GM21619 (cell line): ENCODE data around the gene SST.

Source experiments
- ATAC-seq: cut with Tn5 transposase; IDR thresholded peaks from one replicate; pipeline ENCODE4 v1.9.1; 2021; ENCODE audit not compliant: unreplicated experiment

SST gene

GRCh38 chr3:187669675-187670504 is at the start of gene SST:
TSS of gene SST (minus strand) at chr3:187670394. CDS start at chr3:187670291, 103 bp downstream.
- ATAC-seq = no peak

- no peak for ATAC-seq
Observed at GRCh38 chr3:187719628-187720336, 49.6 kb upstream of the SST start.

- ATAC-seq = no peak
Observed at GRCh38 chr3:187718802-187719201, 48.6 kb upstream of the SST start.

- ATAC-seq = no peak
Observed at GRCh38 chr3:187717572-187717971, 47.4 kb upstream of the SST start.

GRCh38 chr3:187714404-187714979 is 44.3 kb upstream of the SST start:
- peak; percentile 80 for ATAC-seq

DNA sequence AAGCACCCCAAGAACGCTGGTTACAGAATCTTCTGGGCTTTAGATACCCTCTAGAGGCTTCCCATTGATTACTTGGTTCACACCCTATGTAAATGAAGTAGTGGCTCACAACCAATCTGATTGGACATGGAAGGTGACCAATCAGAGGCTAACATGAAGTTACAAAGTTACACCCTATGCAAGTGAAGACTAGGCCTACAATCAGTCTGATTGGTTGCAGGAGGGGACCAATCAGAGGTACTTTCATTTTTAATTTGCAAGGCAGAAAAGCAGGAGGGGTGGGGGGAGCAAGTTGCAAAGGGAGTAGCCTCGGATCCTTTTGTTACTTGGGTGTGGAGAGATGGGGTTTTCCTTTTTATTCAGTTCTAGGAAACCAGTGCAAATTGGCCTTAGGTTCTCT is 43.3 kb upstream of the SST start:
- no peak for ATAC-seq

- ATAC-seq = no peak
Observed at GRCh38 chr3:187709155-187709554, 39.0 kb upstream of the SST start.

DNA sequence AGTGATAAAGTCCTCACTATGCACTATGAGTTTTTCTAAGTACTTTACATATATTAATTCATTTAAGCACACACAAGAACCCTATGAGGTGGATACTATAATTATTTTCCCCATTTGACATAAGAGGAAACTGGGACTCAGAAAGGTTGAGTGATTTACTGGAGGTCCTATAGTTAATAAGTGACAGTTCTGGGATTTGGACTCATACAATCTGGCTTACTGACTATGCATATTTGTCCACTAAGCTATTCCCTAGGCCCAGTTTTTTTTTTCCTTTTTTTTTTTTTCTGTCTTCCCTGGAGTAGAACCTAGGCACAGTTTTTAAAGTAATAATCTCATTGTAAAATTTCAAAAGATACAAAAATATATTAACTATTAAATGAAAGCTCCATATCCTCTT is 38.5 kb upstream of the SST start:
- ATAC-seq = no peak

DNA sequence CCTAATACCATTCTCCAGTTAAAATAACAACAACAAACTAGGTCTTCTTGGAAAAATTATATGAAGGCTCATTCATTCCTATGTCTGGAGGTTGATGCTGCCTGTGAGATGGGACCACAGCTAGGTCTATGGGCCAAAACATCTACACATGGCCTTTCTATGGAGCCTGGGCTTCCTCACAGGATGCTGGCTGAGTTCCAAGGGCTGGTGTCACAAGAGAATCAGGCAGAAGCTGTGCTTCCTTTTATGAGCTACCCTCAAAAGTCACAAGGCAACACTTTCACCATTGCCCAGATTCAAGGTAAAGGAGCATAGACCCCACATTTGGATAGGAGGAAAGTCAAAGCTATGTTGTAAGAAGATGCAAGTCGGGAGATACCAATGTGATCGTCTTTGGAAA is 36.8 kb upstream of the SST start:
- ATAC-seq = no peak

GRCh38 chr3:187705164-187705563 is 35.0 kb upstream of the SST start:
- no peak for ATAC-seq

- ATAC-seq = no peak
Observed at GRCh38 chr3:187702507-187703033, 32.4 kb upstream of the SST start, which contains the start of gene RTP2. TSS of gene RTP2 (minus strand) at chr3:187702557. CDS start at chr3:187702128, 429 bp downstream.

DNA sequence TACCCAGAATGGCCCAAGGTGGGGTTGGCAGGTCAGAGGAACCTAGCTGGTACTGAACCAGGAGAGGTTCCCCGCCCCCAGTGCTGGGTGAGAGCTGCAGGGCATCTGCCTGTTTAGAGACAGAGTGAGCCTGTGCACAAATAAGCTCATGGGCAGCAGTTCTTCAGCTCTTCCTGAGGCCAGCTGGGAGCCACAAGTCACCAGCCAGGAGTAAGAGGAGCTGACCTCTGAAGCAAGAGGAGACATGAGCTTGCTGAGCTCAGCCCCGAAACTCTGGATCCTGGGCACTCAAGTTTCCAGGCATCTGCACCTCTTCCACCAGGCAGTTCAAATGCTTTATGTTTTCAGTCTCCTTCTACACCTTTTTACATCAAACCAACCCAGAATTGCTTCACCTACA is 30.1 kb upstream of the SST start:
- ATAC-seq = no peak

DNA sequence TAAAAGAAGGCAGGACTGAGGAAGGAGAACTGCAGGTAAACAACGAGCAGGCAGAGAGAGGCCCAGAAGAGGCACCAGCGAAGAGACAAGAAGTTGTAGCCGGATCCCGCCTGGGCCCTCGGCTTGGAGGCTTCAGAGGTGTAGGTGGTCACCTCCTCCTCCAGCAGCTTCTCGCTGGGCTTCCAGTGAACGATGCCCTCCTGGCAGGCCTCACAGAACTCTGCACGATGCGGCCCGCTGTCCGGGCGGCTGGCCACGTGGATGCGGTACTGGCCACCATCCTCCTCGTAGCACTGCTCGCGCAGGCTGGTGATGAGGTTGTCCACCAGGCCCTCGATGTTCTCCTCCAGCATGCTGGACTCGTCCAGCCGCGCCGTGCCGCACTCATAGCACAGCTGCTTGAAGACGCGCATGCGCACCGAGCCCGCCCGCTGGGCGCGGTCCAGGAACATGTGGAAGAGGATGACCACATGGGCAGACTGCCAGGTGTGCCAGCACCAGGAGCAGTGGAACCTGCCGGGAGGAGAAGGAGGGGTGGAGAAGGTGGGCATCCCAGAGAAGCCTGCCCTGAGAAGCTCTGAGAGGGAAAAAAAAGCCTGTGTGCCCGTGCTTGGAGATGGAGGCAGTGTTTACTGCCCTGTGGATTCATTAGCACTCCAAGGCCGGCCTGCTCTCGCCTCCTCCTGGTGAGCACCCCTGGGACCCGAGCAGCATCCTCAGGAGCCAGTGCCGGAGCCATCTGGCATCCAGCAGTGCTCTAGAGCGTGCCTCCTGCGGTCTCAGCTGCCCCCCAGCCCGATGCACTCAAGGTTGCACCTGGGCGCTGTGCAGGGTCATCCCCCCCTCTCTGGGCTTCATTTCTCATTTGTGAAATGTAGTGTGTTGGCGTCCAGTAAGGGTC is 28.6 kb upstream of the SST start:
- ATAC-seq = no peak

DNA sequence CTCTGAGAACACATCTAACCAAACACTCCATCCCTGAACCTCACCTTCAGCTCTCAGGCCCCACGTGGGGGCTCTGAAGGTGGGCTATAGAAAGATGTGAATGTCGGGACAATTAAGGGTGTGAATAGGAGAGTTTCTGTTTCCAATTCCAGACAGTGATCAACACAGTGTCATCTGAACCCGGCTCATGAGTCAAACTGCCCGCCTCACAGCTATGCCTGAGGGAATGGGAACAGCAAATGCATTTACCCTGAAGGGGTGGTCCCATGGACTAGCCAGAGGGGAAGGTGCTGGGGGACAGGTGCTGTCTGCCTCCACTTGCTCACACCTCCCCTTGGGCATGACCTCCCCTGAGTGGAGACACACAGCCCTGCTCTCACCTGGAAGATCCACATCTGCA is 25.8 kb upstream of the SST start:
- ATAC-seq = no peak

DNA sequence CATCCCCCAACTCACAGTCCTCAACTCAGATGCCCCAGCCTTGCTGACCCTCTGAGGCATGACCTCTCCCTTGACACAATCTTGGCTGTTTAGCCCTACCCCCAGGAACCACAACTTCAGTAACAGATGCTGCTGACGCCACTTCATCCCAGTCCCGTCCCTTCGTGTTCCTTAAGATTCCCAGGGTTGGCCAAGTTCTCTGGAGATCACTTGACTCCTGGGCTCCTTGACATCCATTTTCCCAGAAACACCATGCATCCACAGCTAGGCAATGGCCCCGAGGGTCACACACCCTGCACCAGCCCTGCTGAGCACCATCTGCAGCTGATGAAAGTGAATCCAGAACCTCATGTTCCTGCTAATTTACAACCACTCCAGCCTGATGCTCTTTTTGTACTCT is 25.3 kb upstream of the SST start:
- no peak for ATAC-seq

DNA sequence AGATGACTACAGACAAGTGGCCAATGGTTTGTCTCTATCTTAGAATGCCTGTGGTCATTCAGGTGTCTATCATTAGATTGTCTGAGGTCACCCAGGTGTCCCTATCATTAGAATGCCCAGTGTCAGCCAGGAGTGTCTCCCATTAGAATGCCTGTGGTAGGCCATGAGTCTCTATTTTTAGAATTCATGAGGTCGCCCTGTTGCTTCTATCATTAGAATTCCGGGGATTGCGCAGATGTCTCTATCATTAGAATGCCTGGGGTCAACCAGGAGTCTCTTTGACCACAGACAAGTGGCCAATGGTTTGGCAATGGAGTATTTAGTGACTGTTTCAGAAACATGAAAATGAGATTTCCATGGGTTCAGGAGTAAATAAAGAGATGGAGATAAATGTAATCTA is 24.6 kb upstream of the SST start:
- ATAC-seq = no peak

DNA sequence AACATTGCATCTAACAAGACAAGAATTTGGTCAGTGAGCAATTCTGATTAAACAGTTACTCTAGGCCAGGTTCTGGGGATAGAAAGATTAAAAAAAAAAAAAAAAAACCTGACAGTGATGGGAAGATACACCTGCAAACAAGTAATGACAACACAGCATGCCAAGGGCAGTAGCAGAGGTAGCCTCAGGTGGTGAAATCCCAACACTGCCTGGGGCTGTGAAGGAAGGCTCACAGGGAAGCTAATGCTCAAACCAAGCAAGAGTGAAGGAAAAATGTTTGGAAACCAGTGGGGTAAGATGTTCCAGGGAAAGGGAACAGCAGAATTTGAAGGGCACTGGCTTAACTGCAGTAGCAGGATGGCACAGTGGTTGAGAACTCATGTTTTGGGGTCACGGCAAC is 23.2 kb upstream of the SST start:
- no peak for ATAC-seq

- no peak for ATAC-seq
Observed at GRCh38 chr3:187689984-187690383, 19.8 kb upstream of the SST start.

GRCh38 chr3:187686621-187687273 is 16.6 kb upstream of the SST start:
- ATAC-seq = no peak

- ATAC-seq = no peak
Observed at GRCh38 chr3:187685948-187686347, 15.8 kb upstream of the SST start.
